Suprapubic skin (tissue), 4 donors: ENCODE data around the gene SEMA6A. TPM values are rescaled to one million over a fixed set of nuclear protein-coding genes. Genes with fewer than 3 reads are reported as not detected.

Experiments used
- DNase-seq, 2 donors: peaks; one replicate each; pipeline ENCODE4 v3.0.0-alpha.2; 2019; ENCODE audit warnings: low spot score in 2 of 2
- H3K27ac ChIP-seq: fragments of 200-600 bp; sonication (generic); one replicate; pipeline ENCODE4 v1.5.1; 2019
- H3K27me3 ChIP-seq: fragments of 200-600 bp; sonication (generic); one replicate; pipeline ENCODE4 v1.5.1; 2019
- H3K36me3 ChIP-seq: fragments of 200-600 bp; sonication (generic); one replicate; pipeline ENCODE4 v1.5.1; 2019
- H3K4me1 ChIP-seq: fragments of 200-600 bp; sonication (generic); one replicate; pipeline ENCODE4 v1.5.1; 2019
- H3K4me3 ChIP-seq: fragments of 200-600 bp; sonication (generic); one replicate; pipeline ENCODE4 v1.5.1; 2019; ENCODE audit warnings: mild to moderate bottlenecking
- H3K9me3 ChIP-seq: fragments of 200-600 bp; sonication (generic); one replicate; pipeline ENCODE4 v1.5.1; 2019
- EP300 ChIP-seq: sonication (generic); formaldehyde crosslinking; IDR thresholded peaks from one replicate; pipeline ENCODE4 v1.6.1; 2017; ENCODE audit warnings: antibody characterized with exemption
- POLR2A ChIP-seq, 2 donors: fragments of 450-650 bp; IDR thresholded peaks; one replicate each; pipeline ENCODE4 v1.6.1; 2017; ENCODE audit warnings: antibody characterized with exemption in 2 of 2, mild to moderate bottlenecking in 2 of 2, moderate library complexity in 2 of 2
- POLR2AphosphoS5 ChIP-seq, 3 donors: sonication (generic); formaldehyde crosslinking; IDR thresholded peaks; one replicate each; pipeline ENCODE4 v1.6.1; 2017; ENCODE audit warnings: antibody characterized with exemption in 3 of 3
- WGBS: methylation state at CpG from one replicate; pipeline ENCODE4 v1.1.5; 2018; 5-methylcytosine and 5-hydroxymethylcytosine counted together
- total RNA-seq, 4 donors: library from RNA; depleted of rRNA; stranded (reverse); fragments of >200 nt; gene quantifications; one replicate each; pipeline ENCODE4 v1.1.0, GENCODE V29; 2016
- TF ChIP-seq, protein P1 (sequence below), 2 donors: fragments of 200-600 bp in 1 of 2; fragments of 450-650 bp in 1 of 2; sonication (generic) in 1 of 2; IDR thresholded peaks; one replicate each; pipeline ENCODE4 v1.5.1; 2016 to 2019; ENCODE audit warnings: antibody characterized with exemption in 2 of 2, mild to moderate bottlenecking in 1 of 2, moderate library complexity in 1 of 2

The SEMA6A gene
- total RNA-seq, 4 donors from 2014 or later = 7.4 to 27.8 (median 15.5) TPM

DNA sequence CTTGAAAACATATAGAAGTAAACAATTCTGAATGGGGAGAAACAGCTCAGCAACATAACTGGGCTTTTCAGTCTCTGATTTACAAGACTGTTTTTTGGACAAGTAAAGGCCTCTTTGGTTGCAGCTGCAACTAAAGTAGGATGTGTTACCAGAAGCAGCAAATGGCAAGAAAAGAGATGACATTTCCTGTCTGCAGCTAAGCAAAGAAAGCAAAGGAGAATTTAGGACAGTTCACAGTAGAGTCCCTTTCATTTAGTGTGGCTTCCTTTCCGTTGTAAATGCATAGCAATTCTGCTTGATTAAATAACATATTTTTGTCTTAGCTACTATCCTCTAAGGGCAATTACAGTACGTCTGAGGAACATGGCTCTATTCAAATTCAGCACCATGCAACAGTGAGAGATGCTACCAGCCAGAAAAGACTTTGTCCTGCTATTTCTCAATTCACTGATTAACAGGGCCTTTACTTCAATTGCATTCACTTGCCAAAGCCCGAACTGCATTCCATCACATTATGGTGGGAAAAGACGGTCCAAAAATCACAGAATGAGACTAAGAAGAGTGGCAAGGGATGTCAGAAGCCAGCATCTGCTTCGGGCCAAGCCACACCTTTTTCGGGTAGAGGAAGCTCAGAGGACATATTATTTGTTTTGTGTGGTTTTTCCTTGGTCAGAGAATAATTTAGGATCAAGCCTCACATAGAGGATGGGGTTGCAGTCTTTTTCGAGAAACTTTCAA is 107.7 kb downstream of the SEMA6A start:
- H3K4me3 ChIP-seq = no peak overlapping the region
- no peak for DNase-seq
- H3K9me3 ChIP-seq = no peaks in the 10 kb centered on the region
- H3K27me3 ChIP-seq = no peaks in the 10 kb centered on the region
- H3K4me1 ChIP-seq = no peaks in the 10 kb centered on the region
- TF ChIP-seq, protein P1, sequence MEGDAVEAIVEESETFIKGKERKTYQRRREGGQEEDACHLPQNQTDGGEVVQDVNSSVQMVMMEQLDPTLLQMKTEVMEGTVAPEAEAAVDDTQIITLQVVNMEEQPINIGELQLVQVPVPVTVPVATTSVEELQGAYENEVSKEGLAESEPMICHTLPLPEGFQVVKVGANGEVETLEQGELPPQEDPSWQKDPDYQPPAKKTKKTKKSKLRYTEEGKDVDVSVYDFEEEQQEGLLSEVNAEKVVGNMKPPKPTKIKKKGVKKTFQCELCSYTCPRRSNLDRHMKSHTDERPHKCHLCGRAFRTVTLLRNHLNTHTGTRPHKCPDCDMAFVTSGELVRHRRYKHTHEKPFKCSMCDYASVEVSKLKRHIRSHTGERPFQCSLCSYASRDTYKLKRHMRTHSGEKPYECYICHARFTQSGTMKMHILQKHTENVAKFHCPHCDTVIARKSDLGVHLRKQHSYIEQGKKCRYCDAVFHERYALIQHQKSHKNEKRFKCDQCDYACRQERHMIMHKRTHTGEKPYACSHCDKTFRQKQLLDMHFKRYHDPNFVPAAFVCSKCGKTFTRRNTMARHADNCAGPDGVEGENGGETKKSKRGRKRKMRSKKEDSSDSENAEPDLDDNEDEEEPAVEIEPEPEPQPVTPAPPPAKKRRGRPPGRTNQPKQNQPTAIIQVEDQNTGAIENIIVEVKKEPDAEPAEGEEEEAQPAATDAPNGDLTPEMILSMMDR (IDR thresholded peaks at IDR 0.05) = no peak
- TF ChIP-seq POLR2AphosphoS5 (IDR thresholded peaks at IDR 0.05) (no peak), POLR2A (IDR thresholded peaks at IDR 0.05) (no peak), EP300 (no peak)
- peaks cover 32% of the 10 kb centered on the region for H3K36me3 ChIP-seq
- WGBS = 84% methylated on average over 7 of the region's 7 CpGs
- H3K27ac ChIP-seq = no peak overlapping the region

- Histone ChIP-seq H3K27ac (no peak overlapping the region), H3K27me3 (no peaks in the 10 kb centered on the region), H3K36me3 (peaks cover 32% of the 10 kb centered on the region), H3K4me1 (no peaks in the 10 kb centered on the region), H3K4me3 (no peak overlapping the region), H3K9me3 (no peaks in the 10 kb centered on the region)
- TF ChIP-seq POLR2A (IDR thresholded peaks at IDR 0.05) = no peak
- no peak for TF ChIP-seq EP300
- TF ChIP-seq, protein P1 (IDR thresholded peaks at IDR 0.05) = no peak
- TF ChIP-seq POLR2AphosphoS5 (IDR thresholded peaks at IDR 0.05) = no peak
- no peak for DNase-seq
- 91% methylated on average over 3 of the region's 3 CpGs for WGBS
Observed at GRCh38 chr5:116465411-116465810, 109.2 kb downstream of the SEMA6A start.

DNA sequence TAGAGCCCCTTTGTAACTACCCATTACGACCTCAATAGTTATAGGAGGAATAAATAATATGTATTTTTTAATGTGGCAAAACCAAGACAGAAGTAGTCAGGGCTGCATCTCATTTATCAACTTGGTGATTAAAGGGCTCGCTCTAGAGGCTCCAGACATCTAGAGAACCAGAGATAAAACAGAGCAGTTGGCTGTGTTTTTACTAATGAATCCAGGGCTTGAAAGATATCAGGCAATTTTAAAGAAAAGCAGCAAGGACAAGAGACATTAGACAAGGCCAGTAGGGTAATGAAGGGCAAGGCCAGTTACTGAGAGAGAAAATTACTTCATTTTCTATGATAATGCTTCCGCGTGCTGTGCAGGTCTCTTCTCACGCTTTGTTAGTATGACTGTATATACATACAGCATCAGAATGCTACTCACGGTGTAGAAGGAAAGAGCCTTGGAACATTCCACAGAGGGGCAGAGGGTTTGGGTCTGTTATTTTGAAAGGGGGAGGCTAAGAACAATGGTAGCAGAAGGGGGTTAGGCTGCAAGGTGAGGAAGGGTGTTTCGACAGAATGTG is 110.4 kb downstream of the SEMA6A start:
- Histone ChIP-seq H3K4me1 (no peaks in the 10 kb centered on the region), H3K36me3 (peaks cover 32% of the 10 kb centered on the region), H3K27ac (no peak overlapping the region), H3K4me3 (no peak overlapping the region), H3K27me3 (no peaks in the 10 kb centered on the region), H3K9me3 (no peaks in the 10 kb centered on the region)
- TF ChIP-seq POLR2A (IDR thresholded peaks at IDR 0.05) (no peak), POLR2AphosphoS5 (IDR thresholded peaks at IDR 0.05) (no peak), EP300 (no peak)
- TF ChIP-seq, protein P1 (IDR thresholded peaks at IDR 0.05) = no peak
- no peak for DNase-seq
- 86% methylated on average over 7 of the region's 7 CpGs for WGBS

GRCh38 chr5:116462500-116462899 is 112.1 kb downstream of the SEMA6A start:
- no peak overlapping the region for H3K4me3 ChIP-seq
- H3K36me3 ChIP-seq = peaks cover 20% of the 10 kb centered on the region
- no peaks in the 10 kb centered on the region for H3K4me1 ChIP-seq
- H3K9me3 ChIP-seq = no peaks in the 10 kb centered on the region
- 92% methylated on average over 1 of the region's 1 CpG for WGBS
- DNase-seq = no peak
- no peak overlapping the region for H3K27ac ChIP-seq
- H3K27me3 ChIP-seq = no peaks in the 10 kb centered on the region
- TF ChIP-seq POLR2A (IDR thresholded peaks at IDR 0.05) = no peak
- no peak for TF ChIP-seq EP300
- TF ChIP-seq POLR2AphosphoS5 (IDR thresholded peaks at IDR 0.05) = no peak
- TF ChIP-seq, protein P1 (IDR thresholded peaks at IDR 0.05) = no peak

DNA sequence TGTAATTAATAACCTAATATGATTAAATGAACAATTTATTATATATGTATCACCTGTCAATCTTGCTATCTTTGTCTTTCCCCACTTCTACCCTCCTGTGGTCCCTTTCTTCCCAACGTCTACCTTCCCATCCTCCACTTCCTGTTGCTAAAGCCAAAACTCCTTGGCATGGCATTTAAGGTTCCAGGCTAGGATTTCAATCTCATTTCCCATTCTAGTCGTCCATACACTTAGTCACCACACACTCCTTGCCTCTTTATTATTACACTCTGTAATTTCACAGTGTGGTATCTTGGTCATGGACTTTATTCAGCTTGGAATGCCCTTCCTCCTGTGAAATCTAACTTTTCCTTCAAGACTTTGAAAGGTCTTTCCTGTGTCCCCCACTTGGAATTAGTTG is 115.3 kb downstream of the SEMA6A start:
- 20% methylated on average over 2 of the region's 2 CpGs for WGBS
- Histone ChIP-seq H3K36me3 (peaks cover under 1% of the 10 kb centered on the region), H3K4me1 (peaks cover 7% of the 10 kb centered on the region), H3K27ac (no peak overlapping the region), H3K9me3 (no peaks in the 10 kb centered on the region), H3K4me3 (no peak overlapping the region), H3K27me3 (no peaks in the 10 kb centered on the region)
- no peak for TF ChIP-seq EP300
- no peak for TF ChIP-seq POLR2AphosphoS5 (IDR thresholded peaks at IDR 0.05)
- TF ChIP-seq POLR2A (IDR thresholded peaks at IDR 0.05) = no peak
- TF ChIP-seq, protein P1 (IDR thresholded peaks at IDR 0.05) = no peak
- no peak for DNase-seq
